ENCODE results near the gene THADA. TPM values are rescaled to one million over a fixed set of nuclear protein-coding genes. Genes with fewer than 3 reads are reported as not detected.
A peak's percentile ranks its signal among the peaks of the same experiment; 100 is the strongest.

Gene THADA
- polyA plus RNA-seq, 1 experiment: 21.6 TPM

DNA sequence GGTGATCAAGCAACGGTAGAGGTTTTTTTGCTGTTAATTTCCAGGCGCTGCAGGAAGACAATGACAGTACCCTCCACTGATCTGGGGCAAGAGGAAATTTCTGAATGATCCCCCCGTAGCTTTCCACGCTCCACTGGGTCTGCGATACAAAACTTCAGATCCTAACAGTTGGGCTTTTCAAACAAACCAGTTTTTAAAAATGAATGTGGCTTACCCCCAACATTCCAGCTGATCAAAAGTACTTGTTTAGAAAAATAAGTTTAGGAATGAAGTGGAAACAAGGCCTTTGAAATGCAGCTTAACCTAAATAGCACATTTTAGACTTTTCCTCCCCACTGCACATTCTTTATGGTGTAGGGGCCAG, 375.1 kb downstream of the THADA start:
- POLR2A ChIA-PET: interaction anchor here (0.6 kb wide), 1 partner anchor 41 kb away, joined by 3 read pairs; no protein-coding TSS in a partner anchor
- DNase-seq (ENCODE audit: low read depth): no peak
- H3K36me3 ChIP-seq (ENCODE audit: control insufficient read depth, insufficient read depth, low read length): peaks cover 14% of the 10 kb centered on the region
- CTCF ChIA-PET: interaction anchor here (0.6 to 6.7 kb wide), 11 partner anchors 9 to 321 kb away, joined by 3 to 56 read pairs (median 4); no protein-coding TSS in a partner anchor
- H3K4me3 ChIP-seq (ENCODE audit: low read depth, low read length): peak overlapping the region; percentile 95; the same call in 1 of the 2 replicates
- H3K27me3 ChIP-seq (ENCODE audit: control insufficient read depth, insufficient read depth, low read length): no peaks in the 10 kb centered on the region
- TF ChIP-seq, protein P1, sequence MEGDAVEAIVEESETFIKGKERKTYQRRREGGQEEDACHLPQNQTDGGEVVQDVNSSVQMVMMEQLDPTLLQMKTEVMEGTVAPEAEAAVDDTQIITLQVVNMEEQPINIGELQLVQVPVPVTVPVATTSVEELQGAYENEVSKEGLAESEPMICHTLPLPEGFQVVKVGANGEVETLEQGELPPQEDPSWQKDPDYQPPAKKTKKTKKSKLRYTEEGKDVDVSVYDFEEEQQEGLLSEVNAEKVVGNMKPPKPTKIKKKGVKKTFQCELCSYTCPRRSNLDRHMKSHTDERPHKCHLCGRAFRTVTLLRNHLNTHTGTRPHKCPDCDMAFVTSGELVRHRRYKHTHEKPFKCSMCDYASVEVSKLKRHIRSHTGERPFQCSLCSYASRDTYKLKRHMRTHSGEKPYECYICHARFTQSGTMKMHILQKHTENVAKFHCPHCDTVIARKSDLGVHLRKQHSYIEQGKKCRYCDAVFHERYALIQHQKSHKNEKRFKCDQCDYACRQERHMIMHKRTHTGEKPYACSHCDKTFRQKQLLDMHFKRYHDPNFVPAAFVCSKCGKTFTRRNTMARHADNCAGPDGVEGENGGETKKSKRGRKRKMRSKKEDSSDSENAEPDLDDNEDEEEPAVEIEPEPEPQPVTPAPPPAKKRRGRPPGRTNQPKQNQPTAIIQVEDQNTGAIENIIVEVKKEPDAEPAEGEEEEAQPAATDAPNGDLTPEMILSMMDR (IDR thresholded peaks at IDR 0.05; ENCODE audit: insufficient read depth, low read depth, low read length): no peak

- ChIA-PET POLR2A (interaction anchor here (0.5 to 0.6 kb wide), 2 partner anchors 40 to 270 kb away, joined by 3 to 6 read pairs; no protein-coding TSS in a partner anchor), CTCF (interaction anchor here (0.6 to 6.7 kb wide), 10 partner anchors 9 to 392 kb away, joined by 3 to 56 read pairs (median 4); no protein-coding TSS in a partner anchor)
Measured at GRCh38 chr2:43220229-43220751, 375.5 kb downstream of the THADA start.

GRCh38 chr2:43219383-43220228, 376.2 kb downstream of the THADA start:
- DNase-seq (ENCODE audit: low read depth): no peak
- ChIA-PET CTCF (interaction anchor here (0.7 to 6.7 kb wide), 7 partner anchors 10 to 392 kb away, joined by 3 to 56 read pairs (median 4); no protein-coding TSS in a partner anchor), POLR2A (interaction anchor here (0.5 kb wide), 1 partner anchor 269 kb away, joined by 6 read pairs; no protein-coding TSS in a partner anchor)
- Histone ChIP-seq H3K27me3 (ENCODE audit: control insufficient read depth, insufficient read depth, low read length) (no peaks in the 10 kb centered on the region), H3K36me3 (ENCODE audit: control insufficient read depth, insufficient read depth, low read length) (peaks cover 5% of the 10 kb centered on the region), H3K4me3 (ENCODE audit: low read depth, low read length) (peak overlapping the region; percentile 21)
- TF ChIP-seq, protein P1 (IDR thresholded peaks at IDR 0.05; ENCODE audit: insufficient read depth, low read depth, low read length): no peak

More at GRCh38 chr2:43220229-43220751, 375.5 kb downstream of the THADA start:
- no peaks in the 10 kb centered on the region for H3K27me3 ChIP-seq (ENCODE audit: control insufficient read depth, insufficient read depth, low read length)
- peaks cover 12% of the 10 kb centered on the region for H3K36me3 ChIP-seq (ENCODE audit: control insufficient read depth, insufficient read depth, low read length)
- no peak for DNase-seq (ENCODE audit: low read depth)
- H3K4me3 ChIP-seq (ENCODE audit: low read depth, low read length): peak overlapping the region; percentile 21
- TF ChIP-seq, protein P1 (IDR thresholded peaks at IDR 0.05; ENCODE audit: insufficient read depth, low read depth, low read length): no peak

DNA sequence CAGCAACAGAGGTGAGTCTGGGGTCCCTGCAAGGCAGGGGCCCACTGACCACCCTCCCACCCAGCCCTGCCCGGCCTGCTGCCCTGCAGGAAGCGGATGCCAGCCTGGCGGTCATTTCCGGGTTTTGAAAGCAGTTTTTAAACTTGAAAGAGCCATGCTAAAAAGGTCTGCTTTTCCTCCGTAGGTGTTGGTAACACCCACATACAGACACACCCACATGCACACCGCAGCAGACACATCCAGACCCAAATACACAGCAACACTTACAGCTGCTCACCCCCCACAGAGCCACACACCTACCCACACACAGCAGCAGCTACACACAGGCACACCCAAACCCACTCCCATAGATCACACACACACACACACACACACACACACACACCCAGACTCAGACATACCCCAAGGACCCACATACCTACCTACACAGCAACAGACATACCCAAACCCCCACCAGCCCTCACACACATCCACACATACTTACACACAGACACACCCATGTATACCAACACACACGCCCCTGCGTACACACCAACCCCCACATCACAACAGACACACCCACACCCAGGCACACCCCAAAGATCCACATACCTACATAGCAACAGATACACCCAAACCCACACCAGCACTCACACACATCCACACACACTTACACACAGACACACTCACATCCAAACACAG, 377.0 kb downstream of the THADA start:
- Histone ChIP-seq H3K27me3 (ENCODE audit: control insufficient read depth, insufficient read depth, low read length) (no peaks in the 10 kb centered on the region), H3K4me3 (ENCODE audit: low read depth, low read length) (peak overlapping the region; percentile 21), H3K36me3 (ENCODE audit: control insufficient read depth, insufficient read depth, low read length) (peaks cover 1% of the 10 kb centered on the region; the same call in 1 of the 2 replicates)
- ChIA-PET CTCF (interaction anchor here (0.7 to 2.5 kb wide), 6 partner anchors 108 to 249 kb away, joined by 3 to 6 read pairs (median 4); no protein-coding TSS in a partner anchor), POLR2A (interaction anchor here (0.8 to 1.0 kb wide), 2 partner anchors 135 to 274 kb away, joined by 3 to 6 read pairs; no protein-coding TSS in a partner anchor)
- no peak for DNase-seq (ENCODE audit: low read depth)
- TF ChIP-seq, protein P1 (IDR thresholded peaks at IDR 0.05; ENCODE audit: insufficient read depth, low read depth, low read length): no peak; the same call in 1 of the 2 replicates

Measured in BJ (cell line).